ENCODE data around the gene TUB.

Gene TUB

DNA sequence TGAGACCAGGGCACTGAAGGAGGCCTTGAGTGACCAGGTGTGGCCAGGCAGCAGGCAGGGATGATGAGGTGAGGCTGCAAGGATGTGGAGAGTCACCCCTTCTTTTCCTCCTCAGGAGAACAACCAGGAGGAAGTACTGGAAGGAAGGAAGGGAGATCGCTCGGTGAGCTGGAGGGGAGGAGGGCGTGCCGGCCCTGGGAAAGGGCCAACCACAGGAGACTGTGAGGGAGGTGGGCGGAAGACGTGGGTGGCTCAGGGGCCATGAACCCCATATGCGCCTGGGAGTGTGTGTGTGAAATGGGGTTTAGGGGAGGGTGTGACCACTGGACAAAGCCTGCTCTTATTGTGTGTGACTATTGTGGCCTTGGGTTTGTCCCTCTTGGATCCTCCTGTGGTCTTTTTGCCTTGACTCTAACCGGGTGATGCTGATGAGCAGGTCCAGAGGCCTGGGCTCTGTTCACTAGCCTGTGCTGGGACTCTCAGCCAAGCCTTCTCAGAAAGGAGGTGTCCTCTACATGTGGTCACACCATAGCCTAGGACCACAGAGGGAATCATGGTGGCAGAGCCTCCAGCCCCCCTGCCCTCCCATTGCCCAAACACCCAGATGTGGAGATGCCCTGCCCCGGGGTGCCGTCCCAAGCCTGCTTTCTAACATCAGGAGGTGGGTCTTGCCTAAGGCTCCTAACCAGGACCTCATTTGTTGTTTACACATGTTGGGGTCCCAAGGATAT, 41.3 kb upstream of the TUB start:
- TF ChIP-seq, protein P1, sequence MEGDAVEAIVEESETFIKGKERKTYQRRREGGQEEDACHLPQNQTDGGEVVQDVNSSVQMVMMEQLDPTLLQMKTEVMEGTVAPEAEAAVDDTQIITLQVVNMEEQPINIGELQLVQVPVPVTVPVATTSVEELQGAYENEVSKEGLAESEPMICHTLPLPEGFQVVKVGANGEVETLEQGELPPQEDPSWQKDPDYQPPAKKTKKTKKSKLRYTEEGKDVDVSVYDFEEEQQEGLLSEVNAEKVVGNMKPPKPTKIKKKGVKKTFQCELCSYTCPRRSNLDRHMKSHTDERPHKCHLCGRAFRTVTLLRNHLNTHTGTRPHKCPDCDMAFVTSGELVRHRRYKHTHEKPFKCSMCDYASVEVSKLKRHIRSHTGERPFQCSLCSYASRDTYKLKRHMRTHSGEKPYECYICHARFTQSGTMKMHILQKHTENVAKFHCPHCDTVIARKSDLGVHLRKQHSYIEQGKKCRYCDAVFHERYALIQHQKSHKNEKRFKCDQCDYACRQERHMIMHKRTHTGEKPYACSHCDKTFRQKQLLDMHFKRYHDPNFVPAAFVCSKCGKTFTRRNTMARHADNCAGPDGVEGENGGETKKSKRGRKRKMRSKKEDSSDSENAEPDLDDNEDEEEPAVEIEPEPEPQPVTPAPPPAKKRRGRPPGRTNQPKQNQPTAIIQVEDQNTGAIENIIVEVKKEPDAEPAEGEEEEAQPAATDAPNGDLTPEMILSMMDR (IDR thresholded peaks at IDR 0.05; ENCODE audit: insufficient read depth, missing control alignments): no peak
- FAIRE-seq (no peak), DNase-seq (ENCODE audit: insufficient read length, low spot score) (no peak)

DNA sequence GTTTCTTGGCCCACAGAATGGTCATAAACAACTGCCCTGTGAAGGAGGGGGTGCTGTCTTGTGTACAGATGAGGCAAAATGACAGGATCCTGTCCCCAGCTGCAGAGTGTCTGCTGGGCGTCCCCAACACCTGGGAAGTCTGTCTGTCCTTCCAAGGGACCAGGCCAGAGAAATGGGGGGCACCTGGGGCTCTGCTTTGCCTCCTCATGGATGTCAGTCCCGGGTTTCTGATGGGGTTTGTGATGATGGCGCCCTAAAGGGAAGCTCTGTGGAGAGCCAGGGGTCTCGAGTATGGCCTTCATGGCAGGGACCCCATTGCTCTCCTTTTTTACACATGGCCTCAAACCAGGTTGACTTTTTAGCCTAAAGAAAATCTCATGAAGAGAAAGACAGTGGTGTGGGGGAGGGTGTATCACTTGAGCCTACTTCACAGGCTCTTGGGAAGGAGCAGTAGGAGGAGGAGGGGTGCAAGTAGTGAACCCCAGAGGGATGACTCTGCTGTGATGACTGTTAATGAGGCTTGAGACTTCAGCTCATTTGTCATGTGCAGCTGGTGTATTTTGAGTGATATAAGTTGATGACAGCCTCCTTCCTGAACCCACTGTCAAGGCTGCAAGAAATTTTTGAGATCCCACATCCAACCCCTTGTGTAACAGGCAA, 40.6 kb upstream of the TUB start:
- TF ChIP-seq, protein P1 (IDR thresholded peaks at IDR 0.05; ENCODE audit: insufficient read depth, missing control alignments): no peak
- FAIRE-seq: no peak
- no peak for DNase-seq (ENCODE audit: insufficient read length, low spot score)

DNA sequence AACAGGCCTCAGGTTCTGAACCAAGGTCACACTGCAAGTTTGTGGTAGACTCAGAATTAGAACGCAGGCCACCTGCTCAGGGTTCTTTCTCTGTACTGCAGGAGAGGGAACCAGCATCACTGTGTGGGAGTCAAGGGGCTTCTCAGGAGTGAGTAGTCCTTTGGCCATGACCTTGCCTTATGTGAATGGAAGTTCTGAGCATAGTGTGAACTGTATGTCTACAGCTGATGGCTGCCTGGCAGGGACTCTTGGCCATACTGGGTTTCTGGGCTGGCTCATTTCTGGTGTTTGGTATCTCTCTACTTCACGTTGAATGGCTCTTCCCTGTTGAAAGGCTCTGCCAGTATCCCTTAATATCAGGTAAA, 40.1 kb upstream of the TUB start:
- TF ChIP-seq, protein P1 (IDR thresholded peaks at IDR 0.05; ENCODE audit: insufficient read depth, missing control alignments): no peak
- no peak for DNase-seq (ENCODE audit: insufficient read length, low spot score)
- no peak for FAIRE-seq

DNA sequence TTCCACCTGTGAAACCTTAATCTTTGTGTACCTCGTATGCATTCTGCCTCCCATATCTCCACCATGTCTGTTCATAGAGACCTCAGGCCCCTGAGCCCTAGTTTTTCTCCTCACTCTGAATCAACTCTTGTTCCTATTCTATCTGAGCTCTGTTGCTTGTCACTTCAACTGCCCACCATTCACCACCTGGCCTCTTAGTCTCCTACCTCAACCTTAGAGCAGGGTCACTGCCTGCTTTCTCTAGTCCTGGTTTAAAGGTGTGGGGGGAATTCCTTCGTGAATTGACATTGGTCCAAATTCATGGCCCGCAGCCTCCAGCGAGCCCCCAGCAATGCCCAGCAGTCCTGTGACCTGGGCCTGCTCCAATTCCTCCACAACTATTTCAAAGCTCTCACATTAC, 39.4 kb upstream of the TUB start:
- no peak for FAIRE-seq
- TF ChIP-seq, protein P1 (IDR thresholded peaks at IDR 0.05; ENCODE audit: insufficient read depth, missing control alignments): no peak
- DNase-seq (ENCODE audit: insufficient read length, low spot score): no peak

DNA sequence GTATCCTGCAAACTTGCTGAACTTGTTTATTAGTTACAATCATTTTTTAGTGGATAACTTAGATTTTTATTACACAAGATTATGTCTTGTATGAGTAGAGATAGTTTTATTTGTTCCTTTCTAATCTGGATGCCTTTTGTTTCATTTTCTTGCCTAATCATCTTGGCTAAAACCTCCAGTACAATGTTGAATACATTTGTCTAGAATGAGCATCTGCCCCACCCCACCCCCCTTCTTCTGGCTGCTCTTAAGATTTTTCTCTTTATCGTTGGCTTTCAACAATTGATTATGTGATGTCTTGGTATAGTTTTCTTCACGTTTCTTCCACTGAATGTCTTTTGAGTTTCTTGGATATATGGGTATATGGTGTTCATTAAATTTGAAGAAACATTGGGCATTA, 37.3 kb upstream of the TUB start:
- TF ChIP-seq, protein P1 (IDR thresholded peaks at IDR 0.05; ENCODE audit: insufficient read depth, missing control alignments): no peak
- FAIRE-seq: no peak
- DNase-seq (ENCODE audit: insufficient read length, low spot score): no peak

DNA sequence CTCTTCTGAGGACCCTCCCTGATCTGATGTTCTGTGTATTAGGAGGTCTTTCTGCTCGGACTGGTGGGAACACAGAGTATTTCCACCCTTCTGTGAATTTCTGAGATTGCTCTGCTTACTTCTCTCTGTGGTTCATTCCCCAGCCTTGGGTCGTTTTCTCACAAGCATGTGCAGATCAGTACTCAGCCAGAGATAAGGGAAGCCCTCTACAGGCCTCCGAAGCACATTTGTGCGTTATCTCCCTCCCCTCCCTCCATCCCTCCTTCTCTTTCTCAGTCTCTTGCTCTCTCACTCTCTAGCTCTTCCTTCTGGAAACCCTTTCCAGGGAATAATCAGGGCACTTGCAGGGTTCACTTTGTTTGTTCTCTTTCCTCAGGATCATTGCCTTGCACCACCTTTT, 35.2 kb upstream of the TUB start:
- no peak for FAIRE-seq
- no peak for DNase-seq (ENCODE audit: insufficient read length, low spot score)

More for the DNA sequence above, 35.2 kb upstream of the TUB start:
- TF ChIP-seq, protein P1 (IDR thresholded peaks at IDR 0.05; ENCODE audit: insufficient read depth, missing control alignments): no peak
